ENCODE measurements around the gene CNOT3.
"Not testable (repeated sequence)": the region's sequence is repeated elsewhere in the genome, so short reads cannot be mapped to it uniquely, and the experiment has no call there.

The CNOT3 gene

DNA sequence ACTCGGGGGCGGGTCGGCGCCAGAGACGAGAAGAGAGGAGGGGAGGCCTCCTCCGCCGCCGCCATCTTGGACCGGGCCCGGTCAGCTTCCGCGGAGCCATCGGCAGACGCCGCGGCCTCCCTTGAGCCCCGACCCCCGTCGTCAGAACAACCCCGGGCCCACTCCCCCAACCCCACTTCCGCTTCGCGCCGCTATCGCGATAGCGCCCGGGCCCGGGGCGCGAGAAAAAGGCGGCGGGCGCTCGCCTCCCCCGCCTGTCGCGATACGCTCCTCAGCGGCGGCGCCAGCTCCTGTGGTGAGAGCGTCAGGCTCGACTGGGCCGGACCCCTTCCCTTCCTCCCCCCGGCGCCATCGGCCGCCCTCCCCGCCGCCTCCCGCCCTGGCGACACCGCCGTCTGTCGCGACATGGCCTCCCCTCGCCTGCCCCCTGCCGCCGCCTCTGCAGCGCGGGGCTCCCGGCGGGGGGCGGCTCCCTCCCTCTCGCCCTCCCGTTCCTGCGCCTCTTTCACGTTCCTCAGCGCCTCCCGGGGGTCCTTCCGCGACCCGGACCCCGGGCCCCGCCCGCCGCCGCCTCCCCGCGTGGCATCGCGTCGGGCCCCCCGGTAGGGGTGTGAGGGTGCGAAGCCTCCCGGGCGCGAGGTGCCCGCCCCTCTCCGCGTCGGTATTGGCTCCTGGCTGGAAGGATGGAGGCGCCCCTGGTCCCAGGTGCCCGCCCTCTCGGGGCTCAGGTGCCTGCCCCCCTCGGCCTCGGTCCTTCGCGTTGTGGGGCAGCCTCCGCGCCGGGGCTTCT is at the start of gene CNOT3:
Gene CNOT3, plus strand, starts transcription at position 64 of the 790 bp plus-strand sequence. CDS start 5,217 bp downstream, outside the sequence.
- DNase-seq, result peak; percentile 98

DNA sequence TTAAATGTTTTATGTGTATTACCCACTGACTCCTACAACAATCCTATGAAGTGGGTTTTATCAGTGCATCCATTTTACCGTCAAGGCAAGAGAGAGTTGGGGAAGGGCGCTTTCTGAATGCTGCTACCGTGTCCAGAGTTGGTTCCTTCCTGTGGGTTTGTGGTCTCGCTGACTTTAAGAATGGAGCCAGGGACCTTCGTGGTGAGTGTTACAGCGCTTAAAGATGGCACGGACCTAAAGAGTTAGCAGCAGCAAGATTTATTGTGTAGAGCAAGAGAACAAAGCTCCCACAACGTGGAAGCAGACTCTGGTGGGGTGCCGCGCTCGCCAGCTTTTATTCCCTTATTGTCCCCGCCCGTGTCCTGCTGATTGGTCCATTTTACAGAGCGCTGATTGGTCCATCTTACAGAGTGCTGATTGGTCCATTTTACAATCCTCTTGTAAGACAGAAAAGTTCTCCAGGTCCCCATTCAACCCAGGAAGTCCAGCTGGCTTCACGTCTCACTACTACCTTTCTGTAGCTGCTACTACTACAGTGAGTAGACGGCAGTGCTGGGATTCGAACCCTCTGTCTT is 43.0 kb upstream of the CNOT3 start:
- no peak for DNase-seq

DNA sequence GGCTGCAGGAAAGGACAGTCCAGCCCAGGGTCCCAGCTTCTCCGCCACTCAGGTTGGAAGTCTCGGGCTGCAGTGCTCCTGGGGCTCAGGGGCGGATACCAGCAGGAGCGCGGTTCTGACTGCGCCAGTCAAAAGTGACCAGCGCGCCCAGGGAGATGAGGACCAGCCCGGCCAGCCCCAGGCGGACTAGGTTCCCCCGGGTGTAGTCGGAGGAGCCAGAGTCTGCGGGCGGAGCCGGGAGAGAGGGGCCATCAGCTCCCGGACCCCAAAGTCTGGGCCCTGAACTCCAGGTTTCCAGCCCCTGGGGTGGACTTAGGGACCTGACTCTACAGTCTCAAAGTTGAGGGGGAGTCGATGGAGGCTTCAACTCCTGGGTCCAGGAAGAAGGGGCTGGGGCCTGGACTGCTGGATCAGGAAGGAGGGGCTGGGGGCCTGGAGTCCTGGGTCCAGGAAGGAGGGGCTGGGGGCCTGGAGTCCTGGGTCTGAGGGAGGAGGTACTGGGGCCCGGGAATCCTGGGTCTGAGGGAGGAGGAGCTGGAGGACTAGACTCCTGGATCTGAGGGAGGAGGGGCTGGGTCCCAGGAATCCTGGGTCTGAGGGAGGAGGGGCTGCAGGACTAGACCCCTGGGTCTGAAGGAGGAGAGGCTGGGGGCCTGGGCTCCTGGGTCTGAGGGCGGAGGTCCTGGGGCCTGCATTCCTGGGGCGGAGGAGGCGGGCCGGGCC is 42.3 kb upstream of the CNOT3 start:
- DNase-seq, result no peak

- DNase-seq, result peak; percentile 45
Observed at GRCh38 chr19:54095859-54096616, 41.5 kb upstream of the CNOT3 start.

- no peak for DNase-seq
Observed at GRCh38 chr19:54096617-54097106, 40.9 kb upstream of the CNOT3 start.

GRCh38 chr19:54099190-54099902 is 38.2 kb upstream of the CNOT3 start:
- DNase-seq, result no peak

DNA sequence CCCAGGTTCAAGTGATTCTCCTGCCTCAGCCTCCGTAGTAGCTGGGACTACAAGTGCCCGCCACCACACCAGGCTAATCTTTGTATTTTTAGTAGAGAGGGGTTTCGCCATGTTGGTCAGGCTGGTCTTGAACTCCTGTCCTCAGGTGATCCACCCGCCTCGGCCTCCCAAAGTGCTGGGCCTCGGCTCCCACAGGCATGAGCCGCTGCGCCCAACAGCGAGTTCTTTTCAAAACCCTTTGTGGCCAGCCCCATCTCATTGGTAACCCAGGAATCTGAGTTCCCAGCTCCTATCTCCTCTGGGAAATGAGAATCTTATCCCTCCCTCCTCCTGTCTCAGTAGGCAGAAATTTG is 37.7 kb upstream of the CNOT3 start:
- not testable (repeated sequence) for DNase-seq

GRCh38 chr19:54100561-54100960 is 37.0 kb upstream of the CNOT3 start, which contains the start of gene OSCAR:
Gene OSCAR, minus strand, starts transcription at chr19:54100803. Its CDS starts 11 bp downstream, at chr19:54100792.
- DNase-seq, result no peak

- DNase-seq, result peak; percentile 95
Observed at GRCh38 chr19:54102421-54103169, 35.0 kb upstream of the CNOT3 start, which contains the start of gene NDUFA3. Gene NDUFA3, plus strand, starts transcription at chr19:54102855. Its CDS starts 24 bp downstream, at chr19:54102879.

DNA sequence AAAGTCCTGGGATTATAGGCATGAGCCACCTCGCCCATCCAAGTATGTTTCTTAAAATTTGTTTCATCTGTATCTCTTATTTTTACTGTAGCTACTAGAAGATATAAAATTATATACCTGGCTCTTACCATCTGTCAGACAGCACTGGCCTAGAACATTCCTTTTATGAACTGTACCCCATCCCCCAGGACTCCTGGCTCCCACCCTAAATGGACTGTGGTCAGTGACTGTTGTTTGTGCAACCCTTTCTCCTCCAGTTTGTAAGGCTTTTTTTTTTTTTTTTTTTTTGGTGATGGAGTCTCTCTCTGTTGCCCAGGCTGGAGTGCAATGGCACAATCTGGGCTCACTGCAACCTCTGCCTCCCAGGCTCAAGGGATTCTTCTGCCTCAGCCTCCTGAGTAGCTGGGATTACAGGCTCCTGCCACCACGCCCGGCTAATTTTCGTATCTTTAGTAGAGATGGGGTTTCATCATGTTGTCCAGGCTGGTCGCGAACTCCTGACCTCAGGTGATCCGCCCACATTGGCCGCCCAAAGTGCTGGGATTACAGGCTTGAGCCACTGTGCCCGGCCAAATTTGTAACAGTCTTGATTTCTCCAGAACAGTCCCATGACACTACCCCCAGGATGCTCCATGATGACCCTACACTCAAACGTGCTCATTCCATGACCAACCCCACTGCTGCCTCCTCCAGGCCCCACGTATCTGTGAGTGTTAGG is 32.4 kb upstream of the CNOT3 start:
- DNase-seq, result no peak

GRCh38 chr19:54105796-54106195 is 31.8 kb upstream of the CNOT3 start:
- DNase-seq, result no peak

GRCh38 chr19:54106716-54107115 is 30.8 kb upstream of the CNOT3 start:
- DNase-seq, result no peak

DNA sequence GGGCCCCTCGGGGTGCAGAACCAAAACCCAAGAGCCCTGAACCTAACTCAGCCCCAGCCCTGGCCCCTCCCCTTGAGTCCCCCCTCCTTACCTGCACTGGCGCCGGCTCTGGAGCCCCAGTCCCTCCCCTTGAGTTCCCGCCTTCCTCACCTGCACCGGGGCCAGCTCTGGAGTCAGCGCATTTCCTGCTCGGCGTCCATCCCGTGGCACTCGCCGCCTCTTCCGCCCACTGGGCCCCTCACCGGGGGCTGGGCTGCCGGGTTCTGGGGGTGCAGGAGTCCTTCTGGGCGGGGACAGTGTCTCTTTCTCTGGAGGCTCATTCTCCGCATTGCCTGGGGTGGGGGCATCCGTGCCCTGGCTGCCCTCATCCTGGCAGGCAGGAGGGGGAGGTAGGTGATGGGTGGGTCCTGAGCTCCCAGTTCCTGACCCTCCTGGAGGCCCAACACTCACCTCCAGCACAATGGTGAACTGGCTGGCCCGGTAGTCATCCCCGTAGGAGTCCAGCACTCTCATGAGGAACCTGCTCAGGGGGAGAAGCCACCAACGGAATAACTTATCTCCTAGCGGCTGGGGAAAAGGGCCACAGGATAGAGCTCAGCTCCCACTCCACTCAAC is 29.6 kb upstream of the CNOT3 start:
- no peak for DNase-seq

GRCh38 chr19:54108496-54108895 is 29.1 kb upstream of the CNOT3 start:
- no peak for DNase-seq

DNA sequence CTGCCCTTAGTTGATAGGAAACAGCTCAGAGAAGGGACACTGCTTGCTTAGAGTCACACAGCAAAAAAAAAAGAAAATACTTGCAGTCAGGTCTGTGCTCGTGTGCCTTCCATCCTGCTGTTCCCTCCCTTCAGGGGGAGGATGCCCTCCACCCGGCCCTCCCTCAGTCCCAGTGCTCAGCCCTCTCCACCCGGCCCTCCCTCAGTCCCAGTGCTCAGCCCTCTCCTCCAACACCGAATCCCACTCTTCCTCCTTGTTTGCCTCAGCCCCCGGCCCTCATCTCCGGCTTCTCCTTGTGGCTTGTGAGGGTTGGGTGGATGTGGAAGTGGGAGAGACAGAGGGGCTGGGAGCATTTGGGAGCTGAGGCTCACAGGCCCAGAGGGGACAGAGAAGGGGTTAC is 27.9 kb upstream of the CNOT3 start:
- no peak for DNase-seq

DNA sequence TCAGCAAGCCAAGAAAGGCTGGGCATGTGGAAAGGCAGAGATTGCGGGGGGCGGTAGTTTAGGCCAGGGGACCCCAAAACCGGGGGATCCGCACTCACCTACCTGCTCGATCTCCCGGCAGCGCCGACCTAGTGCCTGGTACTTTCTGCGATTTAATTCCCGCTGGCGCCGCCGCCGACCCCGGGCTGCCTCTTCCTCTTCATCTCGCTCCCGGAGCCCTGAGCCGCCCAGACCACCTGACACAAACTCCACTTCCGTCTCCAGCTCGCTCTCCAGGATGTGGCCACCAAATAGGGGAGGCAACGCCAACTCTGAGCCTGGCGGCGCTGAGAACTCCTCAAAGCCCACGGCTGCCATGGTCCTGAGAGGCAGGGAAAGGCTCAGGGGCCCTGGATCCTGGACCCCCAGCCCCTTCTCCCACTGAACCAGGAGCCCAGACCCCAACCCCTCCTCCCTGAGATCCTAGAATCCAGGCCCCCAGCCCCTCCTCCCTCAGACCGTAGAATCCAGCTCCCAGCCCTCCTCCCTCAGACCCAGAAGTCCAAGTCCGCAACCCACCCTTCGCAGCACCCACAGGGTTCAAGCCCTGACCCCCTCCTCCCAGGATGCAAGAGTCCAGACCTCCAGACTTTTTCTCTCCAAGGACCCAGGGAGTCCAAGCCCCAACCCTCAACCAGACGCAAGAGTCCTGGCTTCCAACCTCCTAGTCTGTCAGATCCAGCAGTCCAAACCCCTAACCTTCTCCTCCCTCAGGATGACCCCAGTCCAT is 23.0 kb upstream of the CNOT3 start:
- no peak for DNase-seq

DNA sequence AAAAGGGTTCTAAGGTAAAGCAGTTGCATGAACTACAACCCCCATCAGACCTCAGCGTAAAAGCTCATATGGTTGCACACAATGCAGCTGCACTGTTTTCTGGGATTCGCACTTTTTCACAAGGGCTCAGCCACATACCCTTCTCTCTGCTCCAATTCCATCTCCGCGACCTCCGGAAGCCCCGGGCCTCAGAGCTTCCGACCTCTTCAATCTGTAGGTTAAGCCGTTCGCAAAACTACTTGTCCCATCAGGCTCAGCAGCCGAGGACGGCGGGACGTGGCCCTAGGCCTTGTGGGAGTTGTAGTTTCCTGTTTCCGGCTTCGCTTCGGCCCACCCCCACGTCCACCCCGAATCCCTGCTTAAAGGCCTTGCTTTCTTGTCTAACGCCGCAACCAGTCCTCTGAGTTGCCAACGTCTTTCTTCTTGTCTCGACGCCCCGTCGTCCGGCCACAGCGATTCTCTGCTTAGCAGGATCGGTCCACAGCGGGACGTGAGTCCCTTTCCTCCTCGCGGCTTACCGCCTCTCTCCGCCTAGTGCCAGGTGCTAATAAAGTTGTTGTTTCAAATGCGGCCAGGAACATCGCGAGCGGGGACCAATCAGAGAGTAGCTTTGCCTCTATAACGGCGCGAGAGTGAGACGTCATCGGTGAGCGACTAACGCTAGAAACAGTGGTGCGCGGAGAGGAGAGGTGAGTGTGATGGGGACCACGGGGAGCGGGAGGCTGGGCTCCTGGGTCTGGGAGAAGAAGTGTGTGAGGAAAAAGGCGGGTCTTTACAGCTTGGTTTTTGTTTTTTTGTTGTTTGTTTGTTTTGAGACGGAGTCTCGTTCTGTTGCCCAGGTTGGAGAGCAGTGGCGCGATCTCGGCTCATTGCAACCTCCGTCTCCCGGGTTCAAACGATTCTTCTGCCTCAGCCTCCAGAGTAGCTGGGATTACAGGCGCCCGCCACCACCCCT is 22.2 kb upstream of the CNOT3 start, which contains the start of the genes PRPF31 and TFPT:
Gene PRPF31, plus strand, starts transcription at position 646 of the 955 bp plus-strand sequence. CDS start 2,525 bp downstream, outside the sequence.
Gene TFPT, minus strand, starts transcription at position 549 of the 955 bp plus-strand sequence. Its CDS starts 388 bp downstream, at position 161.
- peak; percentile 76 for DNase-seq

DNA sequence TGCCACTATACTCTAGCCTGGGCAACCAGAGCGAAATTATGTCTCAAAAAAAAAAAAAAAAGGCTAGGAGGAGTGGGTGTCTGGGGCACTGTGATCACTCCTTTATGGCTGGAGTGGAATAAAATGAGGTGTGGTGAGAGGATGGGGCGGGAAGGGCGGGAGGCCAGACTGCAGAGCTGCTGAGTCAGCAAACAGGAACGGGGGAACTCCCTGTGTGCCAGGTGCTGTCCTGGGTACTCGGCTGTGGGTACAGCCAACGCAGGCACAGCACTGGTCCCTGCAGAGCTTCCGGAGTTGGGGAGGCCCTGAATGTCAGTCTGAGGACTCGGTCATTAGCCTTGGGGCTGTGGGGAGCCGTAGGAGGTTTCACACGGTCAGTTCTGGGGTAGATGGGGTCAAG is 16.3 kb upstream of the CNOT3 start:
- DNase-seq, result no peak
